SK-N-SH (cell line): ENCODE measurements around the gene TCOF1. TPM values are rescaled to one million over a fixed set of nuclear protein-coding genes. Genes with fewer than 3 reads are reported as not detected.

Source experiments
- CTCF ChIA-PET: fragments of 300-600, 350-600 bp; formaldehyde crosslinking; extraction: SDS; loops from one replicate; lab custom pipeline; 2021; lab: Yijun Ruan, JAX
- POLR2A ChIA-PET: fragments of 350-600 bp; sonication (Branson Sonifier 250); formaldehyde crosslinking; extraction: SDS; loops from one replicate; lab custom pipeline; 2020; ENCODE audit warnings: antibody characterized with exemption, inconsistent platforms; lab: Yijun Ruan, JAX
- DNase-seq: peaks from one replicate; pipeline ENCODE4 v3.0.0; 2012
- H2AFZ ChIP-seq: fragments of 200-600 bp; sonication (generic); 2 replicates; pipeline ENCODE4 v1.8.1; 2016; ENCODE audit warnings: antibody characterized with exemption, mild to moderate bottlenecking, low read depth
- H3F3A ChIP-seq: fragments of 200-600 bp; sonication (generic); replicated peaks from 2 replicates; pipeline ENCODE3; 2016; ENCODE audit warnings: antibody characterized with exemption, mild to moderate bottlenecking; ENCODE audit not compliant: insufficient read depth
- H3K27ac ChIP-seq, 2 experiments: fragments of 200-500 bp in 1 of 2; fragments of 200-600 bp in 1 of 2; sonication (Bioruptor generic) in 1 of 2; sonication (generic), shearing (Covaris generic) in 1 of 2; 2 replicates each; pipeline versions ENCODE4 v1.5.1 to v1.6.1; 2014 to 2016; ENCODE audit warnings: low read depth in 2 of 2, inconsistent platforms in 1 of 2, low read length in 1 of 2, mild to moderate bottlenecking in 1 of 2, mixed read lengths in 1 of 2
- H3K27me3 ChIP-seq: fragments of 200-600 bp; sonication (generic), shearing (Covaris generic); 2 replicates; pipeline ENCODE4 v1.6.1; 2016; ENCODE audit warnings: mixed run types; ENCODE audit not compliant: insufficient read depth
- H3K36me3 ChIP-seq, 2 experiments: fragments of 200-500 bp in 1 of 2; fragments of 200-600 bp in 1 of 2; sonication (Bioruptor generic) in 1 of 2; sonication (generic) in 1 of 2; replicated peaks in 1 of 2; 2 replicates each; pipeline versions ENCODE3 to v1.5.1; 2014 to 2016; ENCODE audit warnings: low read length in 1 of 2, mild to moderate bottlenecking in 1 of 2; ENCODE audit not compliant: insufficient read depth in 2 of 2, control insufficient read depth in 1 of 2
- H3K4me1 ChIP-seq, 2 experiments: fragments of 200-500 bp in 1 of 2; fragments of 200-600 bp in 1 of 2; sonication (Bioruptor generic) in 1 of 2; sonication (generic), shearing (Covaris generic) in 1 of 2; 2 replicates each; pipeline versions ENCODE4 v1.5.1 to v1.6.1; 2014 to 2016; ENCODE audit warnings: low read depth in 1 of 2, low read length in 1 of 2, mixed run types in 1 of 2; ENCODE audit not compliant: insufficient read depth in 2 of 2, control insufficient read depth in 1 of 2
- H3K4me2 ChIP-seq: fragments of 200-600 bp; sonication (generic), shearing (Covaris generic); 2 replicates; pipeline ENCODE4 v1.6.1; 2017; ENCODE audit warnings: mixed run types
- H3K4me3 ChIP-seq, 2 experiments: fragments of 200-500 bp in 1 of 2; fragments of 200-600 bp in 1 of 2; sonication (Bioruptor generic) in 1 of 2; sonication (generic), shearing (Covaris generic) in 1 of 2; 2 replicates each; pipeline versions ENCODE4 v1.5.1 to v1.8.1; 2014 to 2016; ENCODE audit warnings: low read depth in 2 of 2, inconsistent platforms in 1 of 2, low read length in 1 of 2, mild to moderate bottlenecking in 1 of 2, mixed read lengths in 1 of 2, moderate library complexity in 1 of 2
- H3K79me2 ChIP-seq: fragments of 200-600 bp; sonication (generic); 2 replicates; pipeline ENCODE4 v1.8.1; 2017; ENCODE audit warnings: mild to moderate bottlenecking; ENCODE audit not compliant: insufficient read depth
- H3K9ac ChIP-seq: fragments of 200-600 bp; sonication (generic); 2 replicates; pipeline ENCODE4 v1.6.1; 2017; ENCODE audit warnings: mixed run types
- H3K9me2 ChIP-seq: fragments of 200-600 bp; sonication (generic); 2 replicates; pipeline ENCODE4 v1.6.1; 2017; ENCODE audit warnings: mixed run types
- H3K9me3 ChIP-seq: fragments of 200-600 bp; sonication (generic); 2 replicates; pipeline ENCODE4 v1.6.1; 2017; ENCODE audit warnings: mixed run types, mild to moderate bottlenecking, moderate library complexity
- H4K20me1 ChIP-seq: fragments of 200-600 bp; sonication (generic); 2 replicates; pipeline ENCODE4 v1.6.1; 2017; ENCODE audit warnings: mild to moderate bottlenecking, mixed run types; ENCODE audit not compliant: insufficient read depth
- ELF1 ChIP-seq: IDR thresholded peaks from 2 replicates; pipeline ENCODE4 v1.4.0; 2012
- EP300 ChIP-seq, 2 experiments: IDR thresholded peaks; 2 replicates each; pipeline versions ENCODE4 v1.4.0 to v1.6.1; 2012; ENCODE audit warnings: borderline replicate concordance in 1 of 2, low read depth in 1 of 2, low read length in 1 of 2
- GABPA ChIP-seq: IDR thresholded peaks from 2 replicates; pipeline ENCODE4 v1.4.0; 2012; ENCODE audit warnings: low read depth, mild to moderate bottlenecking
- GATA2 ChIP-seq: sonication (generic); formaldehyde crosslinking; IDR thresholded peaks from 2 replicates; pipeline ENCODE4 v1.5.0; 2020; ENCODE audit warnings: mild to moderate bottlenecking, missing genetic modification reagents
- JUND ChIP-seq: IDR thresholded peaks from 2 replicates; pipeline ENCODE4 v1.4.0; 2012
- NFIC ChIP-seq: IDR thresholded peaks from 2 replicates; pipeline ENCODE4 v1.4.0; 2012; ENCODE audit warnings: borderline replicate concordance
- RFX5 ChIP-seq: IDR thresholded peaks from 2 replicates; pipeline ENCODE4 v1.6.1; 2012; ENCODE audit warnings: mild to moderate bottlenecking, improper control_type of control experiment, low read length
- SIN3A ChIP-seq: IDR thresholded peaks from 2 replicates; pipeline ENCODE4 v1.6.1; 2012; ENCODE audit warnings: low read depth, mild to moderate bottlenecking, low read length, moderate library complexity, borderline replicate concordance
- TAF1 ChIP-seq: IDR thresholded peaks from 2 replicates; pipeline ENCODE4 v1.6.1; 2012; ENCODE audit warnings: low read depth, mild to moderate bottlenecking, low read length, moderate library complexity, borderline replicate concordance
- YY1 ChIP-seq: IDR thresholded peaks from 2 replicates; pipeline ENCODE4 v1.4.0; 2012; ENCODE audit warnings: low read depth, mild to moderate bottlenecking
- WGBS: methylation state at CpG from one replicate; pipeline ENCODE4 v1.1.6; 2017; ENCODE audit warnings: low lambda C conversion rate; 5-methylcytosine and 5-hydroxymethylcytosine counted together
- polyA plus RNA-seq, 3 experiments: library from polyadenylated mRNA; depleted of rRNA; stranded (reverse); fragments of >200 nt; gene quantifications; 2 replicates each; pipeline ENCODE4 v1.2.3, GENCODE V29; 2012
- TF ChIP-seq, protein P1 (sequence below): IDR thresholded peaks from 2 replicates; pipeline ENCODE4 v1.4.0; 2012; ENCODE audit warnings: low read depth, borderline replicate concordance
- TF ChIP-seq, protein P2 (sequence below): fragments of 150-350 bp; IDR thresholded peaks from 2 replicates; pipeline ENCODE4 v1.6.1; 2017; ENCODE audit warnings: antibody characterized with exemption, low read length, low read depth, borderline replicate concordance
- TF ChIP-seq, protein P3 (sequence below): fragments of 150-350 bp; IDR thresholded peaks from 2 replicates; pipeline ENCODE4 v1.6.1; 2016; ENCODE audit warnings: mild to moderate bottlenecking, low read depth, low read length
- TF ChIP-seq, protein P4 (sequence below): IDR thresholded peaks from 2 replicates; pipeline ENCODE4 v1.4.0; 2012; ENCODE audit warnings: low read depth

Gene TCOF1
- polyA plus RNA-seq, 1 of the 3 experiments (the other 2 are of a cell fraction) = 33.0 TPM

- peaks cover 30% of the 10 kb centered on the region for H3F3A ChIP-seq
- H3K79me2 ChIP-seq = no peaks in the 10 kb centered on the region
- H4K20me1 ChIP-seq = no peaks in the 10 kb centered on the region
- CTCF ChIA-PET = interaction anchor here (1.2 to 1.9 kb wide), 2 partner anchors 14 to 57 kb away, joined by 3 to 4 read pairs; no protein-coding TSS in a partner anchor
- H3K9ac ChIP-seq = no peak overlapping the region
- H3K4me2 ChIP-seq = no peak overlapping the region
- no peak overlapping the region for H3K4me3 ChIP-seq
- no peaks in the 10 kb centered on the region for H3K9me2 ChIP-seq
- H2AFZ ChIP-seq = no peak overlapping the region
- POLR2A ChIA-PET = no interaction called here
- H3K4me1 ChIP-seq = peaks cover 27% of the 10 kb centered on the region in 2 experiments
- H3K27ac ChIP-seq = no peak overlapping the region
- no peaks in the 10 kb centered on the region for H3K27me3 ChIP-seq
- WGBS = 93% methylated on average over 1 of the region's 1 CpG
- TF ChIP-seq TAF1 (no peak), RFX5 (no peak), EP300 (IDR thresholded peaks at IDR 0.05; ENCODE audit: borderline replicate concordance in 1 of 2, low read depth in 1 of 2, low read length in 1 of 2) (no peak), ELF1 (no peak), JUND (no peak), GABPA (no peak), YY1 (no peak), NFIC (no peak), SIN3A (no peak), GATA2 (CRISPR knock-in tag) (no peak)
- TF ChIP-seq, protein P1, sequence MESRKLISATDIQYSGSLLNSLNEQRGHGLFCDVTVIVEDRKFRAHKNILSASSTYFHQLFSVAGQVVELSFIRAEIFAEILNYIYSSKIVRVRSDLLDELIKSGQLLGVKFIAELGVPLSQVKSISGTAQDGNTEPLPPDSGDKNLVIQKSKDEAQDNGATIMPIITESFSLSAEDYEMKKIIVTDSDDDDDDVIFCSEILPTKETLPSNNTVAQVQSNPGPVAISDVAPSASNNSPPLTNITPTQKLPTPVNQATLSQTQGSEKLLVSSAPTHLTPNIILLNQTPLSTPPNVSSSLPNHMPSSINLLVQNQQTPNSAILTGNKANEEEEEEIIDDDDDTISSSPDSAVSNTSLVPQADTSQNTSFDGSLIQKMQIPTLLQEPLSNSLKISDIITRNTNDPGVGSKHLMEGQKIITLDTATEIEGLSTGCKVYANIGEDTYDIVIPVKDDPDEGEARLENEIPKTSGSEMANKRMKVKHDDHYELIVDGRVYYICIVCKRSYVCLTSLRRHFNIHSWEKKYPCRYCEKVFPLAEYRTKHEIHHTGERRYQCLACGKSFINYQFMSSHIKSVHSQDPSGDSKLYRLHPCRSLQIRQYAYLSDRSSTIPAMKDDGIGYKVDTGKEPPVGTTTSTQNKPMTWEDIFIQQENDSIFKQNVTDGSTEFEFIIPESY = no peak
- TF ChIP-seq, protein P2, sequence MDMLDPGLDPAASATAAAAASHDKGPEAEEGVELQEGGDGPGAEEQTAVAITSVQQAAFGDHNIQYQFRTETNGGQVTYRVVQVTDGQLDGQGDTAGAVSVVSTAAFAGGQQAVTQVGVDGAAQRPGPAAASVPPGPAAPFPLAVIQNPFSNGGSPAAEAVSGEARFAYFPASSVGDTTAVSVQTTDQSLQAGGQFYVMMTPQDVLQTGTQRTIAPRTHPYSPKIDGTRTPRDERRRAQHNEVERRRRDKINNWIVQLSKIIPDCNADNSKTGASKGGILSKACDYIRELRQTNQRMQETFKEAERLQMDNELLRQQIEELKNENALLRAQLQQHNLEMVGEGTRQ = no peak
- TF ChIP-seq, protein P3, sequence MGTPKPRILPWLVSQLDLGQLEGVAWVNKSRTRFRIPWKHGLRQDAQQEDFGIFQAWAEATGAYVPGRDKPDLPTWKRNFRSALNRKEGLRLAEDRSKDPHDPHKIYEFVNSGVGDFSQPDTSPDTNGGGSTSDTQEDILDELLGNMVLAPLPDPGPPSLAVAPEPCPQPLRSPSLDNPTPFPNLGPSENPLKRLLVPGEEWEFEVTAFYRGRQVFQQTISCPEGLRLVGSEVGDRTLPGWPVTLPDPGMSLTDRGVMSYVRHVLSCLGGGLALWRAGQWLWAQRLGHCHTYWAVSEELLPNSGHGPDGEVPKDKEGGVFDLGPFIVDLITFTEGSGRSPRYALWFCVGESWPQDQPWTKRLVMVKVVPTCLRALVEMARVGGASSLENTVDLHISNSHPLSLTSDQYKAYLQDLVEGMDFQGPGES = no peak
- TF ChIP-seq, protein P4, sequence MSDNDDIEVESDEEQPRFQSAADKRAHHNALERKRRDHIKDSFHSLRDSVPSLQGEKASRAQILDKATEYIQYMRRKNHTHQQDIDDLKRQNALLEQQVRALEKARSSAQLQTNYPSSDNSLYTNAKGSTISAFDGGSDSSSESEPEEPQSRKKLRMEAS = no peak
- no peaks in the 10 kb centered on the region for H3K9me3 ChIP-seq
- H3K36me3 ChIP-seq = no peaks in the 10 kb centered on the region
- no peak for DNase-seq
Measured at GRCh38 chr5:150321211-150321610, 36.3 kb upstream of the TCOF1 start.
